Gastrocnemius medialis (tissue), 4 donors: ENCODE results near the gene CYP1A1. TPM values are rescaled to one million over a fixed set of nuclear protein-coding genes. Genes with fewer than 3 reads are reported as not detected.

Experiments
- ATAC-seq, 2 donors: fragments of 150-250 bp; one replicate each; pipeline ENCODE4 v1.9.1; 2016
- DNase-seq, 2 donors: peaks; one replicate each; pipeline ENCODE4 v3.0.0-alpha.2; 2019
- H3K27ac ChIP-seq, 4 donors: fragments of 200-600 bp; sonication (generic); 1 replicate in 1 of 4; 2 replicates in 3 of 4; pipeline ENCODE4 v1.5.1; 2016 to 2018; ENCODE audit warnings: mild to moderate bottlenecking in 2 of 4, moderate library complexity in 1 of 4
- H3K27me3 ChIP-seq, 3 donors: fragments of 200-600 bp; sonication (generic) in 2 of 3; 1 replicate in 1 of 3; 2 replicates in 2 of 3; pipeline versions ENCODE4 v1.5.1 to v1.6.0; 2016 to 2019; ENCODE audit warnings: mild to moderate bottlenecking in 1 of 3, moderate library complexity in 1 of 3
- H3K36me3 ChIP-seq, 2 donors: fragments of 200-600 bp; sonication (generic) in 1 of 2; one replicate each; pipeline ENCODE4 v1.5.1; 2017 to 2018
- H3K4me1 ChIP-seq, 2 donors: fragments of 200-600 bp; sonication (generic) in 1 of 2; one replicate each; pipeline ENCODE4 v1.5.1; 2016 to 2017; ENCODE audit warnings: mild to moderate bottlenecking in 2 of 2
- H3K4me3 ChIP-seq, 4 donors: fragments of 200-600 bp; sonication (generic) in 3 of 4; 1 replicate in 1 of 4; 2 replicates in 3 of 4; pipeline ENCODE4 v1.5.1; 2016 to 2019; ENCODE audit warnings: mild to moderate bottlenecking in 2 of 4
- H3K9me3 ChIP-seq, 3 donors: fragments of 200-600 bp; sonication (generic) in 2 of 3; 1 replicate in 1 of 3; 2 replicates in 2 of 3; pipeline ENCODE4 v1.5.1; 2016 to 2019
- POLR2A ChIP-seq, 2 donors: fragments of 450-650 bp; IDR thresholded peaks; one replicate each; pipeline ENCODE4 v1.6.1; 2017; ENCODE audit warnings: antibody characterized with exemption in 2 of 2, mild to moderate bottlenecking in 2 of 2, moderate library complexity in 2 of 2
- in situ Hi-C, 4 donors: fragments of 200-750 bp; cut with MboI; loops; one replicate each; pipeline versions ENCODE4 v1.15.0 to v1.8.0; 2017; ENCODE audit warnings: low sequenced_read_pairs in 4 of 4
- intact Hi-C: fragments of 100-400 bp; cut with DNase I; formaldehyde crosslinking; loops from one replicate; pipeline ENCODE4 v1.15.1; 2023; ENCODE audit warnings: low total_unique reads
- total RNA-seq, 4 donors: library from RNA; depleted of rRNA; stranded (reverse); fragments of >200 nt; gene quantifications; one replicate each; pipeline versions ENCODE4 v1.1.0 to v1.2.3, GENCODE V29; 2016
- TF ChIP-seq, protein P1 (sequence below), 5 experiments: fragments of 450-650 bp in 3 of 5; fragments of 200-600 bp in 2 of 5; sonication (generic) in 2 of 5; IDR thresholded peaks in 4 of 5; conservative IDR thresholded peaks in 1 of 5; 1 replicate in 4 of 5; 2 replicates in 1 of 5; pipeline ENCODE4 v1.5.1; 2016 to 2019; ENCODE audit warnings: antibody characterized with exemption in 5 of 5, mild to moderate bottlenecking in 3 of 5, moderate library complexity in 3 of 5

Gene CYP1A1
- total RNA-seq, 4 donors from 2014 or later: 0.41 to 3.0 (median 1.6) TPM

DNA sequence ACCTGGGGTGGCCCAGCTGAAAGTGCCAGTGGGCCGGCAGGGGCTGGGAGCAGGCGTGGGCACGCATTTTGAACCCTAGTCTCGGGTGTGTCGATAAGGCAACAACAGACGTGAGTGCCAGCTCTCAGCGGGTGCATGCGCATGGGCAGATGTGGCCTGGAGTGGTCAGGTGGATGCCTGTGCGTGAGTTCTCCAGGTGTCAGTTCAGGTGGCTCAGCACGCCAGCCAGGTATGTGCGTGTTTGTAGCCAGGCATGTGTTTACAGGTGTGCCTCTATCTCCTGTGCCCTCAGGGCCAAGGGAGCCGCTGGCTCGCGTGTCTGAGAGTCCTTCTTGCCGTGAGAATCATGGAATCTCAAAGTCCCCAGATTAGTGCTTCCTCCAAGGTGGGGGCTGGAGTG lies 38.1 kb upstream of the CYP1A1 start:
- intact Hi-C loops (no loop called here), in situ Hi-C loops (loop anchor here in 2 of 4 donors (25.0 kb wide), 1 partner anchor 376 kb away; no protein-coding TSS in a partner anchor)
- no peak for ATAC-seq
- no peak overlapping the region for H3K4me3 ChIP-seq
- no peaks in the 10 kb centered on the region for H3K36me3 ChIP-seq
- peak overlapping the region in 1 of 4 donors; percentile 54 for H3K27ac ChIP-seq
- TF ChIP-seq, protein P1, sequence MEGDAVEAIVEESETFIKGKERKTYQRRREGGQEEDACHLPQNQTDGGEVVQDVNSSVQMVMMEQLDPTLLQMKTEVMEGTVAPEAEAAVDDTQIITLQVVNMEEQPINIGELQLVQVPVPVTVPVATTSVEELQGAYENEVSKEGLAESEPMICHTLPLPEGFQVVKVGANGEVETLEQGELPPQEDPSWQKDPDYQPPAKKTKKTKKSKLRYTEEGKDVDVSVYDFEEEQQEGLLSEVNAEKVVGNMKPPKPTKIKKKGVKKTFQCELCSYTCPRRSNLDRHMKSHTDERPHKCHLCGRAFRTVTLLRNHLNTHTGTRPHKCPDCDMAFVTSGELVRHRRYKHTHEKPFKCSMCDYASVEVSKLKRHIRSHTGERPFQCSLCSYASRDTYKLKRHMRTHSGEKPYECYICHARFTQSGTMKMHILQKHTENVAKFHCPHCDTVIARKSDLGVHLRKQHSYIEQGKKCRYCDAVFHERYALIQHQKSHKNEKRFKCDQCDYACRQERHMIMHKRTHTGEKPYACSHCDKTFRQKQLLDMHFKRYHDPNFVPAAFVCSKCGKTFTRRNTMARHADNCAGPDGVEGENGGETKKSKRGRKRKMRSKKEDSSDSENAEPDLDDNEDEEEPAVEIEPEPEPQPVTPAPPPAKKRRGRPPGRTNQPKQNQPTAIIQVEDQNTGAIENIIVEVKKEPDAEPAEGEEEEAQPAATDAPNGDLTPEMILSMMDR (IDR thresholded peaks at IDR 0.05 in 4 of 5, conservative IDR thresholded peaks at IDR 0.05 in 1 of 5): no peak
- no peak for TF ChIP-seq POLR2A (IDR thresholded peaks at IDR 0.05)
- no peaks in the 10 kb centered on the region for H3K4me1 ChIP-seq
- H3K27me3 ChIP-seq: peaks cover 0 to 3% (median 0%) of the 10 kb centered on the region in 3 donors
- no peaks in the 10 kb centered on the region for H3K9me3 ChIP-seq
- no peak for DNase-seq

- TF ChIP-seq, protein P1 (IDR thresholded peaks at IDR 0.05 in 4 of 5, conservative IDR thresholded peaks at IDR 0.05 in 1 of 5): no peak
- TF ChIP-seq POLR2A (IDR thresholded peaks at IDR 0.05): no peak
- peak overlapping the region in 1 of 4 donors; percentile 54 for H3K27ac ChIP-seq
- no peaks in the 10 kb centered on the region for H3K36me3 ChIP-seq
- DNase-seq (no peak), ATAC-seq (no peak)
- no peaks in the 10 kb centered on the region for H3K4me1 ChIP-seq
- in situ Hi-C loops (loop anchor here in 2 of 4 donors (25.0 kb wide), 1 partner anchor 375 kb away; no protein-coding TSS in a partner anchor), intact Hi-C loops (no loop called here)
- H3K9me3 ChIP-seq: no peaks in the 10 kb centered on the region
- no peak overlapping the region for H3K4me3 ChIP-seq
- peaks cover 0 to 3% (median 0%) of the 10 kb centered on the region in 3 donors for H3K27me3 ChIP-seq
These were observed 37.4 kb upstream of the CYP1A1 start for GRCh38 chr15:74762791-74763150.

DNA sequence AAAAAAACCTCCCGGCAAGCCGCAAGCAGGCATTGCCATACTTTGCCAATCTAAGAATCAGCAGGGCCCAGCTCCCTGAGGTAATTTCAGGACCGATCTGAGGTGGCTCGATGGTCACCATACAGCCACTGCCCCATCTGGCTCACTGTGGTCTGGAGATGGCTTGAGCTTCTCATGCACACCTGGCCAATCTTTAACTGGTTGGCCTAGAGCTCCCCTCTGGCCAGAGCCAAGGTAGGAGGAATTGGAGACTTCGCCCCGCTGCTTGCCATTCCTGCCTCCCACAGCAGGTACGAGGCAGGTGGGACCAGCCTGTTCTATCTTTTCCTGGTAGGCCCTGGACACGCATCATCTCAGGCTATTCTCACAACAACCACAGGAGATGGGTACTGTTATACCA lies 33.4 kb upstream of the CYP1A1 start:
- in situ Hi-C loops: loop anchor here in 2 of 4 donors (25.0 kb wide), 1 partner anchor 371 kb away; no protein-coding TSS in a partner anchor

DNA sequence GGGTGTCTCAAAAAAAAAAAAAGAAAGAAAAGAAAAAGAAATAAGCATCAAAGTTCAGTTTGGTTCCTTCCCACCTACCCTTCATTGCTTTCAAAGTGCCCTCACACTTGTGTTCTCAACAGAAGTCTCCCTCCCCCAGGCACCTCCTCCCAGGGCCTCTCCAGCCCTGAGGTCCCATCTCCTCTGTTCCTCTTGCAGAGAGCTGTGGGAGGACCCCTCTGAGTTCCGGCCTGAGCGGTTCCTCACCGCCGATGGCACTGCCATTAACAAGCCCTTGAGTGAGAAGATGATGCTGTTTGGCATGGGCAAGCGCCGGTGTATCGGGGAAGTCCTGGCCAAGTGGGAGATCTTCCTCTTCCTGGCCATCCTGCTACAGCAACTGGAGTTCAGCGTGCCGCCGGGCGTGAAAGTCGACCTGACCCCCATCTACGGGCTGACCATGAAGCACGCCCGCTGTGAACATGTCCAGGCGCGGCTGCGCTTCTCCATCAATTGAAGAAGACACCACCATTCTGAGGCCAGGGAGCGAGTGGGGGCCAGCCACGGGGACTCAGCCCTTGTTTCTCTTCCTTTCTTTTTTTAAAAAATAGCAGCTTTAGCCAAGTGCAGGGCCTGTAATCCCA lies 29.4 kb upstream of the CYP1A1 start:
- Histone ChIP-seq H3K27ac (no peak overlapping the region), H3K36me3 (no peaks in the 10 kb centered on the region), H3K4me1 (no peaks in the 10 kb centered on the region), H3K27me3 (no peaks in the 10 kb centered on the region), H3K4me3 (no peak overlapping the region), H3K9me3 (no peaks in the 10 kb centered on the region)
- TF ChIP-seq POLR2A (IDR thresholded peaks at IDR 0.05): no peak
- TF ChIP-seq, protein P1 (IDR thresholded peaks at IDR 0.05 in 4 of 5, conservative IDR thresholded peaks at IDR 0.05 in 1 of 5): no peak
- in situ Hi-C loops (loop anchor here in 2 of 4 donors (25.0 kb wide), 1 partner anchor 367 kb away; no protein-coding TSS in a partner anchor), intact Hi-C loops (no loop called here)
- ATAC-seq: no peak
- no peak for DNase-seq

More for the DNA sequence above, 33.4 kb upstream of the CYP1A1 start:
- no peaks in the 10 kb centered on the region for H3K4me1 ChIP-seq
- intact Hi-C loops: no loop called here
- H3K36me3 ChIP-seq: no peaks in the 10 kb centered on the region
- DNase-seq (no peak), ATAC-seq (no peak)
- no peaks in the 10 kb centered on the region for H3K9me3 ChIP-seq
- H3K4me3 ChIP-seq: no peak overlapping the region
- no peak overlapping the region for H3K27ac ChIP-seq
- TF ChIP-seq, protein P1 (IDR thresholded peaks at IDR 0.05 in 4 of 5, conservative IDR thresholded peaks at IDR 0.05 in 1 of 5): no peak
- TF ChIP-seq POLR2A (IDR thresholded peaks at IDR 0.05): no peak
- H3K27me3 ChIP-seq: peaks cover 0 to 2% (median 0%) of the 10 kb centered on the region in 3 donors
